B cell (primary cell): Measurements from ENCODE around the gene SOX6. TPM values are rescaled to one million over a fixed set of nuclear protein-coding genes. Genes with fewer than 3 reads are reported as not detected.

Experiments
- ATAC-seq: fragments of 200-7000 bp; cut with Tn5 transposase; one replicate; pipeline ENCODE4 v1.10.0; 2021; ENCODE audit warnings: low read depth, mild to moderate bottlenecking, moderate number of reproducible peaks, moderate library complexity
- CTCF ChIA-PET: fragments of 350-600 bp; sonication (Branson Sonifier 250); formaldehyde crosslinking; loops from one replicate; lab custom pipeline; 2021; ENCODE audit warnings: antibody characterized with exemption, inconsistent platforms; lab: Charles Lee
- POLR2A ChIA-PET: fragments of 350-600 bp; sonication (Branson Sonifier 250); formaldehyde crosslinking; loops from one replicate; lab custom pipeline; 2021; ENCODE audit warnings: antibody characterized with exemption; lab: Charles Lee
- DNase-seq: peaks from one replicate; pipeline ENCODE4 v3.0.0; 2013
- H2AFZ ChIP-seq: 2 replicates; pipeline ENCODE4 v1.6.1; 2012; ENCODE audit warnings: mild to moderate bottlenecking, low read depth, low read length; ENCODE audit not compliant: insufficient read depth, poor library complexity, severe bottlenecking
- H3K27ac ChIP-seq, 2 donors: 1 replicate in 1 of 2; 2 replicates in 1 of 2; pipeline ENCODE4 v1.5.1; 2012 to 2013; ENCODE audit warnings: low read length in 2 of 2, mild to moderate bottlenecking in 2 of 2, moderate library complexity in 1 of 2
- H3K27me3 ChIP-seq, 4 experiments: fragments of 200-600 bp in 1 of 4; sonication (generic) in 1 of 4; replicated peaks in 1 of 4; 1 replicate in 2 of 4; 2 replicates in 2 of 4; pipeline versions ENCODE4 v1.6.1 to v1.7.0; 2013 to 2016; ENCODE audit warnings: low read length in 3 of 4, mild to moderate bottlenecking in 2 of 4, mixed read lengths in 1 of 4, moderate library complexity in 1 of 4; ENCODE audit not compliant: insufficient read depth in 4 of 4, control insufficient read depth in 3 of 4; ENCODE audit errors: control extremely low read depth in 1 of 4
- H3K36me3 ChIP-seq, 2 experiments: replicated peaks in 1 of 2; 1 replicate in 1 of 2; 2 replicates in 1 of 2; pipeline versions ENCODE4 v1.6.1 to v1.7.1; 2013; ENCODE audit warnings: low read length in 1 of 2; ENCODE audit not compliant: insufficient read depth in 2 of 2, control insufficient read depth in 1 of 2; ENCODE audit errors: control extremely low read depth in 1 of 2, extremely low read depth in 1 of 2
- H3K4me1 ChIP-seq, 2 donors: fragments of 200-600 bp in 1 of 2; sonication (generic) in 1 of 2; 1 replicate in 1 of 2; 2 replicates in 1 of 2; pipeline versions ENCODE4 v1.5.1 to v1.6.1; 2013 to 2017; ENCODE audit warnings: low read length in 2 of 2; ENCODE audit not compliant: control insufficient read depth in 2 of 2, insufficient read depth in 2 of 2
- H3K4me2 ChIP-seq: replicated peaks from 2 replicates; pipeline ENCODE3; 2012; ENCODE audit warnings: mild to moderate bottlenecking, low read depth, low read length; ENCODE audit not compliant: poor library complexity, severe bottlenecking
- H3K4me3 ChIP-seq, 5 experiments: fragments of 200-600 bp in 1 of 5; sonication (generic) in 1 of 5; 1 replicate in 3 of 5; 2 replicates in 2 of 5; pipeline versions ENCODE4 v1.5.1 to v1.7.0; 2011 to 2016; ENCODE audit warnings: low read length in 4 of 5, mild to moderate bottlenecking in 4 of 5, low read depth in 2 of 5, control low read depth in 1 of 5, moderate library complexity in 1 of 5; ENCODE audit not compliant: insufficient read depth in 1 of 5; ENCODE audit errors: control extremely low read depth in 1 of 5, extremely low read depth in 1 of 5
- H3K79me2 ChIP-seq: fragments of 200-600 bp; sonication (generic); one replicate; pipeline ENCODE4 v1.6.0; 2016; ENCODE audit warnings: low read length; ENCODE audit not compliant: control insufficient read depth, insufficient read depth
- H3K9ac ChIP-seq: fragments of 200-600 bp; sonication (generic); 2 replicates; pipeline ENCODE4 v1.6.1; 2017; ENCODE audit warnings: mild to moderate bottlenecking, low read length, moderate library complexity
- H3K9me3 ChIP-seq, 3 donors: one replicate each; pipeline versions ENCODE4 v1.6.1 to v1.7.1; 2013; ENCODE audit warnings: low read length in 2 of 3; ENCODE audit not compliant: control insufficient read depth in 2 of 3, insufficient read depth in 1 of 3; ENCODE audit errors: control extremely low read depth in 1 of 3
- H4K20me1 ChIP-seq: 2 replicates; pipeline ENCODE4 v1.6.0; 2012; ENCODE audit warnings: mild to moderate bottlenecking, low read length; ENCODE audit not compliant: insufficient read depth, control insufficient read depth, poor library complexity, severe bottlenecking
- H3K27ac Mint-ChIP-seq: one replicate; pipeline ENCODE4 v1.8.0; 2021; ENCODE audit warnings: mixed read lengths
- H3K27me3 Mint-ChIP-seq: one replicate; pipeline ENCODE4 v1.8.0; 2021; ENCODE audit warnings: mixed read lengths
- H3K4me1 Mint-ChIP-seq: one replicate; pipeline ENCODE4 v1.8.0; 2021; ENCODE audit warnings: mixed read lengths
- H3K4me3 Mint-ChIP-seq: one replicate; pipeline ENCODE4 v1.8.0; 2021; ENCODE audit warnings: mixed read lengths
- H3K9me3 Mint-ChIP-seq: one replicate; pipeline ENCODE4 v1.8.0; 2022; ENCODE audit warnings: mixed read lengths; ENCODE audit not compliant: insufficient read depth
- CTCF ChIP-seq: fragments of 200-600 bp; IDR thresholded peaks from one replicate; pipeline ENCODE4 v1.8.0; 2022; ENCODE audit warnings: antibody characterized with exemption, mild to moderate bottlenecking
- EZH2 ChIP-seq: IDR thresholded peaks from 2 replicates; pipeline ENCODE4 v1.6.1; 2012; ENCODE audit warnings: borderline replicate concordance, low read depth, mild to moderate bottlenecking, moderate library complexity, low read length; ENCODE audit not compliant: insufficient read depth, poor library complexity, severe bottlenecking
- WGBS: methylation state at CpG from one replicate; pipeline ENCODE4 v1.1.5; 2013; ENCODE audit warnings: missing lambda C conversion rate; ENCODE audit not compliant: insufficient coverage; 5-methylcytosine and 5-hydroxymethylcytosine counted together
- intact Hi-C: fragments of 100-400 bp; cut with micrococcal nuclease; formaldehyde crosslinking; loops from one replicate; pipeline ENCODE4 v1.10.0; 2022
- polyA plus RNA-seq: library from polyadenylated mRNA; depleted of rRNA; stranded (reverse); fragments of >200 nt; gene quantifications from 2 replicates; pipeline ENCODE4 v1.2.3, GENCODE V29; 2012
- total RNA-seq, 2 donors: library from RNA; stranded (reverse); fragments of 120-200 nt in 1 of 2; gene quantifications; 1 replicate in 1 of 2; 2 replicates in 1 of 2; pipeline versions ENCODE4 v1.2.3 to v1.2.4, GENCODE V29; 2013 to 2022

SOX6 gene
- total and polyA plus RNA-seq, 2 donors (not counting 1 experiment from before 2014, with no cell fraction given): not detected

- H3K4me3 ChIP-seq: no peak overlapping the region
- H3K4me2 ChIP-seq: no peak overlapping the region
- POLR2A ChIA-PET: no interaction called here
- no peak overlapping the region for H3K9ac ChIP-seq
- no peak for TF ChIP-seq CTCF
- no peak for TF ChIP-seq EZH2
- Mint-ChIP-seq H3K27me3 (no peaks in the 10 kb centered on the region), H3K4me3 (no peak overlapping the region), H3K4me1 (no peaks in the 10 kb centered on the region), H3K9me3 (peaks cover 3% of the 10 kb centered on the region), H3K27ac (no peak overlapping the region)
- no peaks in the 10 kb centered on the region for H4K20me1 ChIP-seq
- intact Hi-C loops: no loop called here
- CTCF ChIA-PET: no interaction called here
- no peaks in the 10 kb centered on the region for H3K27me3 ChIP-seq
- no peaks in the 10 kb centered on the region for H3K36me3 ChIP-seq
- no peak for DNase-seq
- no peaks in the 10 kb centered on the region for H3K9me3 ChIP-seq
- no peaks in the 10 kb centered on the region for H3K79me2 ChIP-seq
- no CpG with 5 or more reads among the region's 2 CpGs for WGBS
- no peaks in the 10 kb centered on the region for H3K4me1 ChIP-seq
- no peak for ATAC-seq
- no peak overlapping the region for H2AFZ ChIP-seq
- no peak overlapping the region for H3K27ac ChIP-seq
These were observed 256.9 kb downstream of the SOX6 start for GRCh38 chr11:16099343-16099900.

DNA sequence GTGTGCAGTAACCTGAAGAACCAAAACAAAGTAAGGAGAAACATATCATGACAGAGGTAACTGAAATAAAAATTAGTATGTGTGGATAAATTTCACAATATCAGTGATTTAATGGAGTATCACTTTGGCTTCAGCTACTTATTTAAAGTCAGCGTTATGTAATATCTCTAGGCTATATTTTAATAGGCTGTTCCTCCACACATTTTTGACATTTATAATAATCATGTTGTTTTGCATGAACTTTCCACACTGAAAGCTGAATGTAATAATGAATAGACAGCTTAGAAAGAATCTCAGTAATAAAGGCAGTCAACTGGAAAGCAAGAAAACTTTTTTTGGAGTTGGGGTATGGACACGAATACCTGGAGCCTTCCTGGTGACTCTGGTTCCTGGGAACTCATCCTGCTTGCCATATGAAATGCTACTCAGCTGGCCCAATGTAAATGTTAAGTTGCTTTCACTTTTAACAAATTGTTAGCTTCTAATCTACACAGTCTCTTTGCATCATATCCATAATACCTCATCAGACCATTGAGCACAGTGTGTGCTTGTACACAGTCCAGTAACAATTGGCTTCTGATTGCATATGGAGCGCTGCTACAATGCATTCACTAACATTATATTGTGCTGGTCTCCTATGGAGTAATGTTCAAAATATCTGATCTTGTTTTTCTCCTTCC lies 257.7 kb downstream of the SOX6 start:
- intact Hi-C loops: no loop called here
- CTCF ChIA-PET: no interaction called here
- DNase-seq (no peak), ATAC-seq (no peak)
- POLR2A ChIA-PET: no interaction called here
- TF ChIP-seq EZH2 (no peak), CTCF (no peak)
- Histone ChIP-seq H3K36me3 (no peaks in the 10 kb centered on the region), H3K27me3 (no peaks in the 10 kb centered on the region), H2AFZ (no peak overlapping the region), H4K20me1 (no peaks in the 10 kb centered on the region), H3K4me3 (no peak overlapping the region), H3K4me2 (no peak overlapping the region), H3K27ac (no peak overlapping the region), H3K9ac (no peak overlapping the region), H3K9me3 (no peaks in the 10 kb centered on the region), H3K4me1 (no peaks in the 10 kb centered on the region), H3K79me2 (no peaks in the 10 kb centered on the region)
- Mint-ChIP-seq H3K4me1 (no peaks in the 10 kb centered on the region), H3K9me3 (peaks cover 3% of the 10 kb centered on the region), H3K4me3 (no peak overlapping the region), H3K27me3 (no peaks in the 10 kb centered on the region), H3K27ac (no peak overlapping the region)
- WGBS: 88% methylated on average over 1 of the region's 3 CpGs
